IPS DF 6.9 (cell line): ENCODE data around the gene VDR.
A peak's percentile ranks its signal among the peaks of the same experiment; 100 is the strongest.

Experiments used
- DNase-seq: peaks from one replicate; pipeline ENCODE4 v3.0.0-alpha.2; 2013; ENCODE audit warnings: low read depth, low spot score
- H3K27ac ChIP-seq: one replicate; pipeline ENCODE4 v1.5.1; 2013; ENCODE audit warnings: low read length, control low read depth
- H3K27me3 ChIP-seq: 2 replicates; pipeline ENCODE4 v1.6.1; 2013; ENCODE audit warnings: mild to moderate bottlenecking, low read length; ENCODE audit not compliant: control insufficient read depth, insufficient read depth
- H3K36me3 ChIP-seq: 2 replicates; pipeline ENCODE4 v1.6.1; 2013; ENCODE audit warnings: low read length; ENCODE audit not compliant: control insufficient read depth, insufficient read depth
- H3K4me1 ChIP-seq: 2 replicates; pipeline ENCODE4 v1.6.1; 2013; ENCODE audit warnings: low read length; ENCODE audit not compliant: control insufficient read depth, insufficient read depth
- H3K4me3 ChIP-seq: 2 replicates; pipeline ENCODE4 v1.5.1; 2013; ENCODE audit warnings: mild to moderate bottlenecking, low read length
- H3K9me3 ChIP-seq: 2 replicates; pipeline ENCODE4 v1.6.1; 2013; ENCODE audit warnings: low read length, inconsistent platforms; ENCODE audit not compliant: control insufficient read depth, insufficient read depth
- WGBS: extraction: QIAGEN DNeasy Blood & Tissue Kit; methylation state at CpG from one replicate; pipeline ENCODE4 v1.1.7; 2013; ENCODE audit warnings: mixed read lengths, missing lambda C conversion rate; ENCODE audit not compliant: insufficient read length, insufficient coverage; 5-methylcytosine and 5-hydroxymethylcytosine counted together

The VDR gene

DNA sequence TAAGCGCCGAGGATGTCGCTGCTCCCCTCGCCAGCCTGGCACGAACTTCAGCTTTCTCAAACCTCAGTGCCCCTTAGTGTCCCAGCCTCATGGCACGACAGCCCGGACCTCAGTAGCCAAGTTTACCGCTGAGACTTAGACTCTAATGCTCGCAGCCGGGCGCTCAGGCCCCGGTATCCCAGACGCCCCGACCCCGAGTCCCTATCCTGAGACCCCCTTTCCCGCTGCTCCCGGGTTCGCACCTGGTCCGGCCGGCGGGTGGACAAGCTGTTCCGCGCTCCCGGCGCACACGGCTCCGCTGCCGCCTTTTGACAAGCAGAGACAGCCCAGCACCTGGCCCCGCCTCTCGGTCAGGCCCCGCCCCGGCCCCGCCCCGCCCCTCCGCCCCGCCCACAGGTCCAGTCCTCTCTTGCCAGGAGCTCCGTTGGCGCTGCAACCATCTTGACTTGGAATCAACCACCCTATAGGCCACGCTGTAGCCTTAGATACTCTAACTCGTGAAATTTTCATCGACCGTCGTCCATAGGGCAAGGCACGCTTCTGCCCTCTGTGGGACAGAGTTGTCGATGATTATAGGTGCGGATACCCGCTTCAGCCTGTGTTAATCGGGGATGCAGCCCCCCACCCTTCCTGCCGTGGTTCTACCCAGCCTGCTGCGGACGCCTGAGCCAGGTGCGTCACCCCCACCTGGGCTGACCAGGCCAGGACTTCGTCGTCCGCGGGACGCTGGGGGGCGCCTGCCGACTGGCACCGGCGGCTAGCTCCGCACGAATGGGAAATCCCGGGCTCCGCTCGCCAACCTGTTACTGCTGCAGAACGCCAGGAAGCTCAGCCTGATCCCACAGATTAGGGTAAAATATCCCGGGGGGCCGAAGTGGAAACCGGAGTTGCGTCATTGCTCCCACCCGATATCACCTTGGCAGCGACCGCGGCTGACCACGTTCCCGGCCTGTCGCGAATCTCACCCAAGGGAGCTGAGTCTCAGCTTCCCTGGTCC lies at the start of gene VDR:
Gene VDR (minus strand): TSS at position 282 of the 997 bp plus-strand sequence. CDS start 25,881 bp downstream, outside the sequence.
- H3K27ac ChIP-seq, result no peak within 1 kb of the TSS
- no CpG with 5 or more reads among the region's 79 CpGs for WGBS
- no peaks in the 10 kb centered on the region for H3K36me3 ChIP-seq
- H3K4me1 ChIP-seq, result peaks cover 1% of the 10 kb centered on the region; the same call in 1 of the 2 replicates
- peak within 1 kb of the TSS; percentile 42; the same call in 1 of the 2 replicates for H3K4me3 ChIP-seq
- peaks cover 19% of the 10 kb centered on the region; the same call in 1 of the 2 replicates for H3K27me3 ChIP-seq
- H3K9me3 ChIP-seq, result no peaks in the 10 kb centered on the region
- DNase-seq, result peak; percentile 61

GRCh38 chr12:47954058-47954457 lies 49.3 kb upstream of the VDR start:
- DNase-seq, result no peak
- no peaks in the 10 kb centered on the region for H3K4me1 ChIP-seq
- H3K27ac ChIP-seq, result no peak overlapping the region
- no peaks in the 10 kb centered on the region for H3K27me3 ChIP-seq
- H3K9me3 ChIP-seq, result peaks cover 6% of the 10 kb centered on the region
- no peaks in the 10 kb centered on the region for H3K36me3 ChIP-seq
- no CpG with 5 or more reads among the region's 8 CpGs for WGBS
- H3K4me3 ChIP-seq, result no peak overlapping the region

- Histone ChIP-seq H3K9me3 (no peaks in the 10 kb centered on the region), H3K27me3 (no peaks in the 10 kb centered on the region), H3K4me1 (no peaks in the 10 kb centered on the region), H3K27ac (no peak overlapping the region), H3K4me3 (no peak overlapping the region), H3K36me3 (no peaks in the 10 kb centered on the region)
- WGBS, result no CpG with 5 or more reads among the region's 8 CpGs
- DNase-seq, result no peak
These were observed 46.2 kb upstream of the VDR start for GRCh38 chr12:47950856-47951468.

GRCh38 chr12:47949441-47950341 lies 44.9 kb upstream of the VDR start:
- H3K4me1 ChIP-seq, result no peaks in the 10 kb centered on the region
- no peaks in the 10 kb centered on the region for H3K36me3 ChIP-seq
- no peaks in the 10 kb centered on the region for H3K9me3 ChIP-seq
- DNase-seq, result peak; percentile 64
- no CpG with 5 or more reads among the region's 32 CpGs for WGBS
- no peaks in the 10 kb centered on the region for H3K27me3 ChIP-seq
- H3K27ac ChIP-seq, result no peak overlapping the region
- H3K4me3 ChIP-seq, result no peak overlapping the region

GRCh38 chr12:47947341-47947740 lies 42.5 kb upstream of the VDR start:
- Histone ChIP-seq H3K4me3 (no peak overlapping the region), H3K27me3 (no peaks in the 10 kb centered on the region), H3K9me3 (no peaks in the 10 kb centered on the region), H3K36me3 (no peaks in the 10 kb centered on the region), H3K4me1 (peaks cover 2% of the 10 kb centered on the region; the same call in 1 of the 2 replicates), H3K27ac (no peak overlapping the region)
- no CpG with 5 or more reads among the region's 12 CpGs for WGBS
- DNase-seq, result no peak

DNA sequence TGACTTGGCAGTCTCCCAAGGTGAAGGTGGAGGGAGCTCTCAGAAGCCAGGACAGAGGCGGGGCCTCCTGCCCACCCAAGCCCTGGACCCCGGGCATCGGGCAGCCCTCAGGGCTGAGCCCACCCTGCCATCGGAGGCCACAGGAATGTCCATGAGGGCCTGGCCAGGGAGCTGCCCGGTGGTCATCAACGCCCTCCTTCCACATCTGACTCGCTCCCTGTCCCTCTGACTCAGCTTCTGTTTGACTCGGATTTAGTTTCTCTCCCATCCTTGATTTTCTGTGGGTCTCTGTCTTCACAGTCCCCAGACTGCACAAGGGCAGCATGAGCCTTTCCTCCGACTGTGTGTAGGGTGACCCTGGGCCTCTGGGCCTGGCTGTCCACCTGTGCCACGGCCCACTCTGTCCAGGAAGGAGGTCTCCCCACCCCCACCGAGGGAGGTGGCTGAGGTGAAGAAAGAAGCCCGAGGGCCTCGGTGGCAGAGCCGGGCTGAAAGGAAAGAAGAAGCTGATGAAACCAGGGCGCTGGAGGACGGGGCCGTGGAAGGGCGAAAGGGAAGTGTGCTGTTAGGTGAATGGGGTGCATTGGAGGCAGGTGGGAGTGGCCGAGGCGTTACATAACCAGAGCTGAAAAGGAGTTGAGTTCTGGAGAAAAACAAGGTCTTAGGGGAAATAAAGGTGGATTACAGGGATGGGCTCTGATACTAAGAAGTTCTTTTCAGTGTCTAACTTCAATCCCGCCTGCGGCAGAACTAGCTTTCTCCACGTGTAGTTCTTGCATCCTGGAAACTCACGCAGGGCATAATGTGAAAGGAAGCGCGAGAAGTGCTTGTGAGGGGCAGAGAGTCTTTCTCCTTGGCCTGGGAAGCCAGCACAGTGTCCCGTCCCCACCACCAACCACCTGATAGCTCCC lies 41.9 kb upstream of the VDR start:
- Histone ChIP-seq H3K27me3 (no peaks in the 10 kb centered on the region), H3K4me3 (no peak overlapping the region), H3K9me3 (no peaks in the 10 kb centered on the region), H3K36me3 (no peaks in the 10 kb centered on the region), H3K27ac (no peak overlapping the region), H3K4me1 (peaks cover 2% of the 10 kb centered on the region; the same call in 1 of the 2 replicates)
- no CpG with 5 or more reads among the region's 27 CpGs for WGBS
- no peak for DNase-seq

- Histone ChIP-seq H3K4me1 (peaks cover 2% of the 10 kb centered on the region), H3K36me3 (no peaks in the 10 kb centered on the region), H3K27ac (no peak overlapping the region), H3K4me3 (no peak overlapping the region), H3K27me3 (no peaks in the 10 kb centered on the region), H3K9me3 (no peaks in the 10 kb centered on the region)
- no peak for DNase-seq
- no CpG with 5 or more reads among the region's 1 CpG for WGBS
These were observed 40.5 kb upstream of the VDR start for GRCh38 chr12:47945341-47945728.

- Histone ChIP-seq H3K27me3 (no peaks in the 10 kb centered on the region), H3K4me1 (peaks cover 2% of the 10 kb centered on the region), H3K27ac (no peak overlapping the region), H3K9me3 (no peaks in the 10 kb centered on the region), H3K36me3 (no peaks in the 10 kb centered on the region), H3K4me3 (no peak overlapping the region)
- DNase-seq, result no peak
- WGBS, result no CpG with 5 or more reads among the region's 6 CpGs
These were observed 40.0 kb upstream of the VDR start for GRCh38 chr12:47944685-47945340.

- DNase-seq, result no peak
- no peaks in the 10 kb centered on the region for H3K27me3 ChIP-seq
- H3K4me3 ChIP-seq, result no peak overlapping the region
- H3K36me3 ChIP-seq, result no peaks in the 10 kb centered on the region
- H3K9me3 ChIP-seq, result no peaks in the 10 kb centered on the region
- no peak overlapping the region for H3K27ac ChIP-seq
- no CpG with 5 or more reads among the region's 12 CpGs for WGBS
- peaks cover 2% of the 10 kb centered on the region for H3K4me1 ChIP-seq
These were observed 39.0 kb upstream of the VDR start for GRCh38 chr12:47943623-47944340.
